CD4-positive, alpha-beta T cell (primary cell): ENCODE measurements around the gene TRO. TPM values are rescaled to one million over a fixed set of nuclear protein-coding genes. Genes with fewer than 3 reads are reported as not detected.

ENCODE experiments used
- ATAC-seq: fragments of 200-7000 bp; cut with Tn5 transposase; one replicate; pipeline ENCODE4 v1.10.0; 2022; ENCODE audit warnings: mild to moderate bottlenecking; ENCODE audit not compliant: poor library complexity
- CTCF ChIA-PET: fragments of 350-600 bp; sonication (Branson Sonifier 250); formaldehyde crosslinking; loops from one replicate; lab custom pipeline; 2021; ENCODE audit warnings: antibody characterized with exemption, inconsistent platforms; lab: Charles Lee
- POLR2A ChIA-PET: fragments of 350-600 bp; sonication (Branson Sonifier 250); formaldehyde crosslinking; loops from one replicate; lab custom pipeline; 2021; ENCODE audit warnings: antibody characterized with exemption, inconsistent platforms; lab: Charles Lee
- DNase-seq, 14 experiments: peaks; one replicate each; pipeline ENCODE4 v3.0.0-alpha.2; 2013 to 2020; ENCODE audit warnings: mixed read lengths in 2 of 14
- H3K27ac ChIP-seq, 2 donors: one replicate each; pipeline versions ENCODE4 v1.5.1 to v1.7.0; 2013; ENCODE audit warnings: low read length in 2 of 2, low read depth in 1 of 2, mild to moderate bottlenecking in 1 of 2
- H3K27me3 ChIP-seq, 2 experiments: 1 replicate in 1 of 2; 2 replicates in 1 of 2; pipeline versions ENCODE4 v1.6.1 to v1.7.0; 2013; ENCODE audit warnings: low read length in 2 of 2, control low read depth in 1 of 2, mild to moderate bottlenecking in 1 of 2, moderate library complexity in 1 of 2; ENCODE audit not compliant: insufficient read depth in 2 of 2, control insufficient read depth in 1 of 2
- H3K36me3 ChIP-seq: one replicate; pipeline ENCODE4 v1.6.1; 2013; ENCODE audit warnings: low read length, control low read depth; ENCODE audit not compliant: insufficient read depth
- H3K4me1 ChIP-seq: one replicate; pipeline ENCODE4 v1.6.1; 2013; ENCODE audit warnings: low read length, control low read depth; ENCODE audit not compliant: insufficient read depth
- H3K4me3 ChIP-seq: one replicate; pipeline ENCODE4 v1.5.1; 2013; ENCODE audit warnings: mild to moderate bottlenecking, low read length, moderate library complexity
- H3K9me3 ChIP-seq, 2 experiments: 1 replicate in 1 of 2; 2 replicates in 1 of 2; pipeline versions ENCODE4 v1.6.1 to v1.7.0; 2013; ENCODE audit warnings: low read length in 2 of 2, mild to moderate bottlenecking in 2 of 2, control low read depth in 1 of 2, moderate library complexity in 1 of 2; ENCODE audit not compliant: control insufficient read depth in 1 of 2, insufficient read depth in 1 of 2
- H3K27ac Mint-ChIP-seq: one replicate; pipeline ENCODE4 v1.8.0; 2020; ENCODE audit warnings: mixed read lengths
- H3K27me3 Mint-ChIP-seq: one replicate; pipeline ENCODE4 v1.8.0; 2021; ENCODE audit warnings: mixed read lengths
- H3K36me3 Mint-ChIP-seq: one replicate; pipeline ENCODE4 v1.8.0; 2021; ENCODE audit warnings: low read depth, mixed read lengths
- H3K4me1 Mint-ChIP-seq: one replicate; pipeline ENCODE4 v1.8.0; 2021; ENCODE audit warnings: low read depth, mixed read lengths
- H3K4me3 Mint-ChIP-seq: one replicate; pipeline ENCODE4 v1.8.0; 2020; ENCODE audit warnings: mild to moderate bottlenecking, mixed read lengths
- H3K9me3 Mint-ChIP-seq: one replicate; pipeline ENCODE4 v1.8.0; 2020; ENCODE audit warnings: mixed read lengths
- intact Hi-C, 2 experiments: fragments of 100-400 bp; cut with DNase I in 1 of 2; cut with micrococcal nuclease in 1 of 2; formaldehyde crosslinking; loops; one replicate each; pipeline versions ENCODE4 v1.15.1 to v1.9.0; 2023 to 2025; cut with DNase I, micrococcal nuclease
- total RNA-seq, 174 experiments: library from RNA in 2 of 174; stranded (reverse) in 2 of 174; gene quantifications; one replicate each; pipeline ENCODE4 v1.2.3 and lab custom pipeline; 2021 to 2026
- TF ChIP-seq, protein P1 (sequence below): fragments of 200-600 bp; IDR thresholded peaks from one replicate; pipeline ENCODE4 v1.8.0; 2022; ENCODE audit warnings: antibody characterized with exemption, mild to moderate bottlenecking

TRO gene
- total RNA-seq, 2 experiments from 2014 or later, result 1.0 to 2.0 TPM

DNA sequence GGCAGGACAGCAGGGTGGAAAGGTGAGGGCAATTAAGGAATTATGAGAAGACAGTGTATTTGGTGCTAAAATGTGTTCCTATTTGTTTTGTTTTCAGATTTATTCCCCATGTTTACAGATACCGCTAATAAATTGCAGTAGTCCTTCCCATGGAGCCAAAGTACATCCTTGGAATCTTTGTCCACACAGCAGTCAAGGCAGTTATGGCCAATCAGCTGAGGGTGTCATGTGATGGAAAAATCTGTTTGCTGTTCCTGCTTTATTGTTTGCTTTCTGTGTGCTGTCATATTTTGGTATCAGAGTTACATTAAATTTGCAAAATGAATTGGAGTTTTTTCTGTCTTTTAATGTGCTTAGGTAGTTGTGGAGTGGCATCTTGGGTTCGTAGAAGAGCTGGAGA lies 10.5 kb downstream of the TRO start:
- no peak for DNase-seq
- Histone ChIP-seq H3K4me1 (no peaks in the 10 kb centered on the region), H3K9me3 (no peaks in the 10 kb centered on the region), H3K27ac (no peak overlapping the region), H3K4me3 (no peak overlapping the region), H3K27me3 (no peaks in the 10 kb centered on the region), H3K36me3 (no peaks in the 10 kb centered on the region)
- ATAC-seq, result no peak
- POLR2A ChIA-PET, result no interaction called here
- Mint-ChIP-seq H3K36me3 (no peaks in the 10 kb centered on the region), H3K4me1 (no peaks in the 10 kb centered on the region), H3K27me3 (no peaks in the 10 kb centered on the region), H3K27ac (no peak overlapping the region), H3K4me3 (no peak overlapping the region), H3K9me3 (no peaks in the 10 kb centered on the region)
- TF ChIP-seq, protein P1, sequence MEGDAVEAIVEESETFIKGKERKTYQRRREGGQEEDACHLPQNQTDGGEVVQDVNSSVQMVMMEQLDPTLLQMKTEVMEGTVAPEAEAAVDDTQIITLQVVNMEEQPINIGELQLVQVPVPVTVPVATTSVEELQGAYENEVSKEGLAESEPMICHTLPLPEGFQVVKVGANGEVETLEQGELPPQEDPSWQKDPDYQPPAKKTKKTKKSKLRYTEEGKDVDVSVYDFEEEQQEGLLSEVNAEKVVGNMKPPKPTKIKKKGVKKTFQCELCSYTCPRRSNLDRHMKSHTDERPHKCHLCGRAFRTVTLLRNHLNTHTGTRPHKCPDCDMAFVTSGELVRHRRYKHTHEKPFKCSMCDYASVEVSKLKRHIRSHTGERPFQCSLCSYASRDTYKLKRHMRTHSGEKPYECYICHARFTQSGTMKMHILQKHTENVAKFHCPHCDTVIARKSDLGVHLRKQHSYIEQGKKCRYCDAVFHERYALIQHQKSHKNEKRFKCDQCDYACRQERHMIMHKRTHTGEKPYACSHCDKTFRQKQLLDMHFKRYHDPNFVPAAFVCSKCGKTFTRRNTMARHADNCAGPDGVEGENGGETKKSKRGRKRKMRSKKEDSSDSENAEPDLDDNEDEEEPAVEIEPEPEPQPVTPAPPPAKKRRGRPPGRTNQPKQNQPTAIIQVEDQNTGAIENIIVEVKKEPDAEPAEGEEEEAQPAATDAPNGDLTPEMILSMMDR, result no peak
- intact Hi-C loops, result no loop called here
- CTCF ChIA-PET, result no interaction called here

- Mint-ChIP-seq H3K27ac (no peak overlapping the region), H3K4me1 (no peaks in the 10 kb centered on the region), H3K9me3 (no peaks in the 10 kb centered on the region), H3K4me3 (no peak overlapping the region), H3K27me3 (no peaks in the 10 kb centered on the region), H3K36me3 (no peaks in the 10 kb centered on the region)
- POLR2A ChIA-PET, result no interaction called here
- Histone ChIP-seq H3K9me3 (no peaks in the 10 kb centered on the region), H3K4me1 (no peaks in the 10 kb centered on the region), H3K36me3 (no peaks in the 10 kb centered on the region), H3K27me3 (no peaks in the 10 kb centered on the region), H3K27ac (no peak overlapping the region), H3K4me3 (no peak overlapping the region)
- DNase-seq, result no peak
- CTCF ChIA-PET, result no interaction called here
- ATAC-seq, result no peak
- TF ChIP-seq, protein P1, result no peak
- intact Hi-C loops, result no loop called here
Observed at GRCh38 chrX:54933150-54933826, 12.7 kb downstream of the TRO start.

DNA sequence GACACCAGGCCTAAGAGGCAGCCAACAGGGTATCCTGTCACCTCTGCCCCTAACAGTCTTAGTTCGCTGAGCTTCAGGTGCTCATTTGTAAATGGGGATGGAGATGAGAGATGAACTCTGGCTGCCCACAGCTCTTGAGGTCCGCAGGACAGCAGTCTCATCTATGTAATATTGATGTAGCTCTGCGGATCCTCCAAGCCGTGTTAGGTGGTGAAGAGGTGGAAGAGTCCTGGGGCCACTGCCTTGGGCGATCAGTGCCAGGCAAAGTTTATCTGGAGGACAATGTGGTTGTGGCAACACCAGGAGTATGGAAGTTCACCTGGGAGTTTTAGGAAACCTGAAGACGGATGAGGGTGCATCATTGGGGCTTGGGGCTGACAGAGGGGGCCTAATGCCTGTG lies 13.4 kb downstream of the TRO start:
- no peak for ATAC-seq
- Mint-ChIP-seq H3K36me3 (no peaks in the 10 kb centered on the region), H3K4me1 (no peaks in the 10 kb centered on the region), H3K27me3 (no peaks in the 10 kb centered on the region), H3K9me3 (no peaks in the 10 kb centered on the region), H3K27ac (no peak overlapping the region), H3K4me3 (no peak overlapping the region)
- CTCF ChIA-PET, result no interaction called here
- POLR2A ChIA-PET, result no interaction called here
- TF ChIP-seq, protein P1, result no peak
- Histone ChIP-seq H3K4me1 (no peaks in the 10 kb centered on the region), H3K27ac (no peak overlapping the region), H3K27me3 (no peaks in the 10 kb centered on the region), H3K4me3 (no peak overlapping the region), H3K9me3 (no peaks in the 10 kb centered on the region), H3K36me3 (no peaks in the 10 kb centered on the region)
- DNase-seq, result no peak
- intact Hi-C loops, result no loop called here
